Loucy (cell line): Measurements from ENCODE around the gene ST6GALNAC4.

ENCODE experiments used
- H2AFZ ChIP-seq: fragments of 200-600 bp; sonication (generic); 2 replicates; pipeline ENCODE4 v1.6.0; 2016; ENCODE audit warnings: antibody characterized with exemption, mild to moderate bottlenecking, low read length, moderate library complexity
- H3F3A ChIP-seq: fragments of 200-600 bp; 2 replicates; pipeline ENCODE4 v1.6.0; 2016; ENCODE audit warnings: antibody characterized with exemption, low read depth, mild to moderate bottlenecking
- H3K27me3 ChIP-seq: fragments of 200-600 bp; sonication (generic); 2 replicates; pipeline ENCODE4 v1.6.1; 2014; ENCODE audit warnings: low read length, mild to moderate bottlenecking; ENCODE audit not compliant: insufficient read depth, poor library complexity, severe bottlenecking
- H3K36me3 ChIP-seq: fragments of 200-600 bp; sonication (generic); 2 replicates; pipeline ENCODE4 v1.6.1; 2016; ENCODE audit warnings: low read length; ENCODE audit not compliant: insufficient read depth
- H3K4me1 ChIP-seq: fragments of 200-600 bp; sonication (generic); 2 replicates; pipeline ENCODE4 v1.5.1; 2014; ENCODE audit warnings: low read length, mild to moderate bottlenecking; ENCODE audit not compliant: insufficient read depth, poor library complexity, severe bottlenecking
- H3K4me2 ChIP-seq: fragments of 200-600 bp; sonication (generic); 2 replicates; pipeline ENCODE4 v1.6.0; 2014; ENCODE audit warnings: antibody characterized with exemption, low read length, low read depth, mild to moderate bottlenecking; ENCODE audit not compliant: poor library complexity, severe bottlenecking
- H3K4me3 ChIP-seq: fragments of 200-600 bp; sonication (generic); 2 replicates; pipeline ENCODE4 v1.5.1; 2014; ENCODE audit warnings: low read length, mild to moderate bottlenecking, mixed read lengths; ENCODE audit not compliant: poor library complexity, severe bottlenecking
- H3K79me2 ChIP-seq: fragments of 200-600 bp; sonication (generic); 2 replicates; pipeline ENCODE4 v1.6.1; 2014; ENCODE audit warnings: low read length; ENCODE audit not compliant: insufficient read depth
- H3K9ac ChIP-seq: fragments of 200-600 bp; sonication (generic); 2 replicates; pipeline ENCODE4 v1.6.0; 2014; ENCODE audit warnings: mild to moderate bottlenecking, low read depth, low read length, moderate library complexity; ENCODE audit not compliant: poor library complexity, severe bottlenecking
- H3K9me2 ChIP-seq: fragments of 200-600 bp; sonication (generic); replicated peaks from 2 replicates; pipeline ENCODE4 v1.6.1; 2016; ENCODE audit warnings: low read depth, low read length, mixed read lengths
- H3K9me3 ChIP-seq: fragments of 200-600 bp; sonication (generic); 2 replicates; pipeline ENCODE4 v1.6.1; 2014; ENCODE audit warnings: mild to moderate bottlenecking, antibody characterized with exemption, low read length, low read depth; ENCODE audit not compliant: insufficient read depth
- H4K20me1 ChIP-seq: fragments of 200-600 bp; sonication (generic); 2 replicates; pipeline ENCODE4 v1.6.0; 2014; ENCODE audit warnings: antibody characterized with exemption, low read length, mild to moderate bottlenecking; ENCODE audit not compliant: insufficient read depth, poor library complexity, severe bottlenecking
- EZH2phosphoT487 ChIP-seq: fragments of 200-600 bp; IDR thresholded peaks from 2 replicates; pipeline ENCODE4 v1.6.1; 2018; ENCODE audit warnings: antibody characterized with exemption, mild to moderate bottlenecking, moderate library complexity, borderline replicate concordance
- TF ChIP-seq, protein P1 (sequence below): fragments of 200-600 bp; sonication (generic); conservative IDR thresholded peaks from 2 replicates; pipeline ENCODE4 v1.5.1; 2014; ENCODE audit warnings: mild to moderate bottlenecking, antibody characterized with exemption, low read length

Gene ST6GALNAC4

DNA sequence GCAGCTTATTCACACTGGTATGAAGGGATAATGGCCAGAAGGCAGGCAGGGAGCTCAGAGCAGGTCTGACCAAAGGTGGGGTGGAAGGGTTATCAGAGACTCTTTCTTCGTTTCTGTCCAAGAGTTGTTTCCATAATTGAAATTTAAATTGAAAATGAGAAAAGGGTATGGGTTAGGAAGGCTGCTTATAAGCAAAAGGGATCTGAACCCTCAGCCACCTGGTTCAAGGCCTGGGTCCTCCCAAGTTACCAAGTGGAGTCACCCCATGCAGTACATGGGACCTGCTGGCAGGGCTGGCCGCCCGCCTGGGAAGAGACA lies 46.2 kb upstream of the ST6GALNAC4 start:
- Histone ChIP-seq H3K79me2 (peaks cover 86% of the 10 kb centered on the region), H3K9me3 (no peaks in the 10 kb centered on the region), H3K4me2 (no peak overlapping the region), H4K20me1 (no peaks in the 10 kb centered on the region), H3K27me3 (no peaks in the 10 kb centered on the region), H3K4me3 (no peak overlapping the region), H3F3A (no peaks in the 10 kb centered on the region), H2AFZ (no peak overlapping the region), H3K9me2 (no peaks in the 10 kb centered on the region), H3K36me3 (no peaks in the 10 kb centered on the region; the same call in 1 of the 2 replicates), H3K9ac (no peak overlapping the region), H3K4me1 (peaks cover 16% of the 10 kb centered on the region)
- TF ChIP-seq, protein P1, sequence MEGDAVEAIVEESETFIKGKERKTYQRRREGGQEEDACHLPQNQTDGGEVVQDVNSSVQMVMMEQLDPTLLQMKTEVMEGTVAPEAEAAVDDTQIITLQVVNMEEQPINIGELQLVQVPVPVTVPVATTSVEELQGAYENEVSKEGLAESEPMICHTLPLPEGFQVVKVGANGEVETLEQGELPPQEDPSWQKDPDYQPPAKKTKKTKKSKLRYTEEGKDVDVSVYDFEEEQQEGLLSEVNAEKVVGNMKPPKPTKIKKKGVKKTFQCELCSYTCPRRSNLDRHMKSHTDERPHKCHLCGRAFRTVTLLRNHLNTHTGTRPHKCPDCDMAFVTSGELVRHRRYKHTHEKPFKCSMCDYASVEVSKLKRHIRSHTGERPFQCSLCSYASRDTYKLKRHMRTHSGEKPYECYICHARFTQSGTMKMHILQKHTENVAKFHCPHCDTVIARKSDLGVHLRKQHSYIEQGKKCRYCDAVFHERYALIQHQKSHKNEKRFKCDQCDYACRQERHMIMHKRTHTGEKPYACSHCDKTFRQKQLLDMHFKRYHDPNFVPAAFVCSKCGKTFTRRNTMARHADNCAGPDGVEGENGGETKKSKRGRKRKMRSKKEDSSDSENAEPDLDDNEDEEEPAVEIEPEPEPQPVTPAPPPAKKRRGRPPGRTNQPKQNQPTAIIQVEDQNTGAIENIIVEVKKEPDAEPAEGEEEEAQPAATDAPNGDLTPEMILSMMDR = no peak
- TF ChIP-seq EZH2phosphoT487 = no peak

DNA sequence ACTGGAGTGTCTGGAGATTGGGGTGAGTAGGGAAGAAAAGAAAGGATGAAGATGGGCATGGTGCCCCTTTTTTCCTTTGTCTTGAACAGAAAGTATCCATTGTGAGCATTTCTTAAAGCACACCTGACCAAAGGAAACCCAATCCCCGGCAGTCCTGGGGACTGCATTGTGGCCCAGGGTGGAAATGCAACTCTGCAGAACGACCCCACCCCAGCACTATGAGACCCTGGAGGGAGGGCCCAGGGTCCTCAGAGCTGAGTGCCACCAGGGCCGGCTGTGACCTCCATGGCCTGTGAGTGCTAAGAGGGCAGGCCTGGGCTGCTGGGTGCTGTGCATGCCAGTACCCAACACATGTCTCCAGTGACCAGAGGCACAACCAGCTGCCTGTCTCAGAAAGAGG lies 45.4 kb upstream of the ST6GALNAC4 start:
- TF ChIP-seq EZH2phosphoT487 = no peak
- TF ChIP-seq, protein P1 = no peak
- H3K9ac ChIP-seq = no peak overlapping the region
- no peak overlapping the region for H3K4me2 ChIP-seq
- H3K9me3 ChIP-seq = no peaks in the 10 kb centered on the region
- peaks cover 9% of the 10 kb centered on the region for H3K4me1 ChIP-seq
- no peaks in the 10 kb centered on the region for H3F3A ChIP-seq
- no peaks in the 10 kb centered on the region for H3K9me2 ChIP-seq
- no peak overlapping the region for H3K4me3 ChIP-seq
- peaks cover 86% of the 10 kb centered on the region for H3K79me2 ChIP-seq
- H4K20me1 ChIP-seq = no peaks in the 10 kb centered on the region
- no peaks in the 10 kb centered on the region; the same call in 1 of the 2 replicates for H3K36me3 ChIP-seq
- no peaks in the 10 kb centered on the region for H3K27me3 ChIP-seq
- H2AFZ ChIP-seq = no peak overlapping the region

DNA sequence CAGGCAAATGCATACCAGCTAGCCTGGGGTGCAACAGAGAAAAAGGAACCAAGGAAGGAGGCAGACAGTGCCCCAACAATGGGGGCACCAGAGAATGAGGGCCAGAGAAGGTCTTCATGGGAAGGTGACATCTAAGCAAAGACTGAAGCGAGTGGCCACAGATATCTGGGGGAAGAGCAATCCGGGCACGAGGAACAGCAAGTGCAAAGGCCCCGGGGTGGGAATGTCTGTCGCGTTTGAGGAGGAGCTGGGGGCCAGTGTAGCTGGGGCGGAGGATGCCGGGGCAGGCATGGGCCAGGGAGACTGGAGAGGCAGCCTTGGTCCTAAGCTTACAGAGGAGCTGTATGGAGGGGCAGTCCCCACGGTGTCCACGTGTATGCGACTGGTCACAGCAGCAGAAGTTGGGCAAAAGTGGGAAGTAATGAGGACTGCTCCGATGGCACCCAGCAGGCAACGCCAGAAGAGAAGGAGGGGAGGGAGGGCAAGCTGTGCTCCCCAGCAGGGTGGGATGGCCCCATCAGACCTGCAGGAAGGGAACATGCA lies 44.8 kb upstream of the ST6GALNAC4 start:
- no peak overlapping the region for H2AFZ ChIP-seq
- H4K20me1 ChIP-seq = no peaks in the 10 kb centered on the region
- peaks cover 86% of the 10 kb centered on the region for H3K79me2 ChIP-seq
- H3K36me3 ChIP-seq = no peaks in the 10 kb centered on the region; the same call in 1 of the 2 replicates
- H3K9me2 ChIP-seq = no peaks in the 10 kb centered on the region
- no peaks in the 10 kb centered on the region for H3F3A ChIP-seq
- TF ChIP-seq, protein P1 = no peak
- no peak for TF ChIP-seq EZH2phosphoT487
- no peak overlapping the region for H3K4me2 ChIP-seq
- H3K9ac ChIP-seq = no peak overlapping the region
- no peaks in the 10 kb centered on the region for H3K9me3 ChIP-seq
- H3K4me1 ChIP-seq = peaks cover 3% of the 10 kb centered on the region
- no peak overlapping the region for H3K4me3 ChIP-seq
- H3K27me3 ChIP-seq = no peaks in the 10 kb centered on the region
